SK-N-SH (cell line): ENCODE data around the gene ACSL3. TPM values are rescaled to one million over a fixed set of nuclear protein-coding genes. Genes with fewer than 3 reads are reported as not detected.

Experiments
- CTCF ChIA-PET: fragments of 300-600, 350-600 bp; formaldehyde crosslinking; extraction: SDS; loops from one replicate; lab custom pipeline; 2021; lab: Yijun Ruan, JAX
- POLR2A ChIA-PET: fragments of 350-600 bp; sonication (Branson Sonifier 250); formaldehyde crosslinking; extraction: SDS; loops from one replicate; lab custom pipeline; 2020; ENCODE audit warnings: antibody characterized with exemption, inconsistent platforms; lab: Yijun Ruan, JAX
- DNase-seq: peaks from one replicate; pipeline ENCODE4 v3.0.0; 2012
- H2AFZ ChIP-seq: fragments of 200-600 bp; sonication (generic); 2 replicates; pipeline ENCODE4 v1.8.1; 2016; ENCODE audit warnings: antibody characterized with exemption, mild to moderate bottlenecking, low read depth
- H3F3A ChIP-seq: fragments of 200-600 bp; sonication (generic); replicated peaks from 2 replicates; pipeline ENCODE3; 2016; ENCODE audit warnings: antibody characterized with exemption, mild to moderate bottlenecking; ENCODE audit not compliant: insufficient read depth
- H3K27ac ChIP-seq, 2 experiments: fragments of 200-500 bp in 1 of 2; fragments of 200-600 bp in 1 of 2; sonication (Bioruptor generic) in 1 of 2; sonication (generic), shearing (Covaris generic) in 1 of 2; 2 replicates each; pipeline versions ENCODE4 v1.5.1 to v1.6.1; 2014 to 2016; ENCODE audit warnings: low read depth in 2 of 2, inconsistent platforms in 1 of 2, low read length in 1 of 2, mild to moderate bottlenecking in 1 of 2, mixed read lengths in 1 of 2
- H3K27me3 ChIP-seq: fragments of 200-600 bp; sonication (generic), shearing (Covaris generic); 2 replicates; pipeline ENCODE4 v1.6.1; 2016; ENCODE audit warnings: mixed run types; ENCODE audit not compliant: insufficient read depth
- H3K36me3 ChIP-seq, 2 experiments: fragments of 200-500 bp in 1 of 2; fragments of 200-600 bp in 1 of 2; sonication (Bioruptor generic) in 1 of 2; sonication (generic) in 1 of 2; replicated peaks in 1 of 2; 2 replicates each; pipeline versions ENCODE3 to v1.5.1; 2014 to 2016; ENCODE audit warnings: low read length in 1 of 2, mild to moderate bottlenecking in 1 of 2; ENCODE audit not compliant: insufficient read depth in 2 of 2, control insufficient read depth in 1 of 2
- H3K4me1 ChIP-seq, 2 experiments: fragments of 200-500 bp in 1 of 2; fragments of 200-600 bp in 1 of 2; sonication (Bioruptor generic) in 1 of 2; sonication (generic), shearing (Covaris generic) in 1 of 2; 2 replicates each; pipeline versions ENCODE4 v1.5.1 to v1.6.1; 2014 to 2016; ENCODE audit warnings: low read depth in 1 of 2, low read length in 1 of 2, mixed run types in 1 of 2; ENCODE audit not compliant: insufficient read depth in 2 of 2, control insufficient read depth in 1 of 2
- H3K4me2 ChIP-seq: fragments of 200-600 bp; sonication (generic), shearing (Covaris generic); 2 replicates; pipeline ENCODE4 v1.6.1; 2017; ENCODE audit warnings: mixed run types
- H3K4me3 ChIP-seq, 2 experiments: fragments of 200-500 bp in 1 of 2; fragments of 200-600 bp in 1 of 2; sonication (Bioruptor generic) in 1 of 2; sonication (generic), shearing (Covaris generic) in 1 of 2; 2 replicates each; pipeline versions ENCODE4 v1.5.1 to v1.8.1; 2014 to 2016; ENCODE audit warnings: low read depth in 2 of 2, inconsistent platforms in 1 of 2, low read length in 1 of 2, mild to moderate bottlenecking in 1 of 2, mixed read lengths in 1 of 2, moderate library complexity in 1 of 2
- H3K79me2 ChIP-seq: fragments of 200-600 bp; sonication (generic); 2 replicates; pipeline ENCODE4 v1.8.1; 2017; ENCODE audit warnings: mild to moderate bottlenecking; ENCODE audit not compliant: insufficient read depth
- H3K9ac ChIP-seq: fragments of 200-600 bp; sonication (generic); 2 replicates; pipeline ENCODE4 v1.6.1; 2017; ENCODE audit warnings: mixed run types
- H3K9me2 ChIP-seq: fragments of 200-600 bp; sonication (generic); 2 replicates; pipeline ENCODE4 v1.6.1; 2017; ENCODE audit warnings: mixed run types
- H3K9me3 ChIP-seq: fragments of 200-600 bp; sonication (generic); 2 replicates; pipeline ENCODE4 v1.6.1; 2017; ENCODE audit warnings: mixed run types, mild to moderate bottlenecking, moderate library complexity
- H4K20me1 ChIP-seq: fragments of 200-600 bp; sonication (generic); 2 replicates; pipeline ENCODE4 v1.6.1; 2017; ENCODE audit warnings: mild to moderate bottlenecking, mixed run types; ENCODE audit not compliant: insufficient read depth
- CHD2 ChIP-seq: fragments of 150-350 bp; IDR thresholded peaks from 2 replicates; pipeline ENCODE4 v1.6.1; 2018; ENCODE audit warnings: low read length; ENCODE audit not compliant: partially characterized antibody
- ELF1 ChIP-seq: IDR thresholded peaks from 2 replicates; pipeline ENCODE4 v1.4.0; 2012
- EP300 ChIP-seq, 2 experiments: IDR thresholded peaks; 2 replicates each; pipeline versions ENCODE4 v1.4.0 to v1.6.1; 2012; ENCODE audit warnings: borderline replicate concordance in 1 of 2, low read depth in 1 of 2, low read length in 1 of 2
- FOSL2 ChIP-seq: IDR thresholded peaks from 2 replicates; pipeline ENCODE4 v1.4.0; 2012; ENCODE audit warnings: low read depth, mild to moderate bottlenecking, moderate library complexity, borderline replicate concordance
- MAX ChIP-seq: IDR thresholded peaks from 2 replicates; pipeline ENCODE4 v1.4.0; 2012; ENCODE audit warnings: low read depth
- MEF2A ChIP-seq: IDR thresholded peaks from 2 replicates; pipeline ENCODE4 v1.4.0; 2012; ENCODE audit warnings: low read depth, borderline replicate concordance
- MXI1 ChIP-seq: IDR thresholded peaks from 2 replicates; pipeline ENCODE4 v1.6.1; 2012; ENCODE audit warnings: mild to moderate bottlenecking, low read depth, low read length, improper control_type of control experiment
- NFIC ChIP-seq: IDR thresholded peaks from 2 replicates; pipeline ENCODE4 v1.4.0; 2012; ENCODE audit warnings: borderline replicate concordance
- POLR2AphosphoS5 ChIP-seq: IDR thresholded peaks from 2 replicates; pipeline ENCODE4 v1.6.1; 2012; ENCODE audit warnings: low read depth, low read length
- RAD21 ChIP-seq: IDR thresholded peaks from 2 replicates; pipeline ENCODE4 v1.6.1; 2012; ENCODE audit warnings: mild to moderate bottlenecking, low read length
- REST ChIP-seq: IDR thresholded peaks from 2 replicates; pipeline ENCODE4 v1.6.1; 2012; ENCODE audit warnings: mild to moderate bottlenecking, low read depth, low read length, moderate library complexity
- RXRA ChIP-seq: IDR thresholded peaks from 2 replicates; pipeline ENCODE4 v1.4.0; 2012; ENCODE audit warnings: low read depth, mild to moderate bottlenecking, borderline replicate concordance
- SIN3A ChIP-seq: IDR thresholded peaks from 2 replicates; pipeline ENCODE4 v1.6.1; 2012; ENCODE audit warnings: low read depth, mild to moderate bottlenecking, low read length, moderate library complexity, borderline replicate concordance
- TEAD4 ChIP-seq: IDR thresholded peaks from 2 replicates; pipeline ENCODE4 v1.4.0; 2012; ENCODE audit warnings: mild to moderate bottlenecking, borderline replicate concordance; ENCODE audit not compliant: insufficient read depth
- WGBS: methylation state at CpG from one replicate; pipeline ENCODE4 v1.1.6; 2017; ENCODE audit warnings: low lambda C conversion rate; 5-methylcytosine and 5-hydroxymethylcytosine counted together
- polyA plus RNA-seq, 3 experiments: library from polyadenylated mRNA; depleted of rRNA; stranded (reverse); fragments of >200 nt; gene quantifications; 2 replicates each; pipeline ENCODE4 v1.2.3, GENCODE V29; 2012
- TF ChIP-seq, protein P1 (sequence below): IDR thresholded peaks from 2 replicates; pipeline ENCODE4; 2012

The ACSL3 gene
- polyA plus RNA-seq, 1 of the 3 experiments (the other 2 are of a cell fraction) = 15.7 TPM

GRCh38 chr2:222897898-222898297, 37.1 kb downstream of the ACSL3 start (continued):
- TF ChIP-seq REST (no peak), TEAD4 (no peak), MXI1 (no peak), SIN3A (no peak)

GRCh38 chr2:222899413-222900181, 38.8 kb downstream of the ACSL3 start:
- Histone ChIP-seq H2AFZ (no peak overlapping the region), H3K9me2 (no peaks in the 10 kb centered on the region), H3K79me2 (peaks cover 20% of the 10 kb centered on the region), H3F3A (peaks cover 14% of the 10 kb centered on the region), H3K9ac (no peak overlapping the region), H3K36me3 (peaks cover 0 to 4% of the 10 kb centered on the region in 2 experiments), H3K27ac (no peak overlapping the region), H3K4me1 (peaks cover 0 to 11% of the 10 kb centered on the region in 2 experiments; a peak in 1 of 4 replicates), H3K4me3 (no peak overlapping the region), H4K20me1 (no peaks in the 10 kb centered on the region), H3K27me3 (no peaks in the 10 kb centered on the region), H3K4me2 (no peak overlapping the region), H3K9me3 (no peaks in the 10 kb centered on the region)
- TF ChIP-seq, protein P1, sequence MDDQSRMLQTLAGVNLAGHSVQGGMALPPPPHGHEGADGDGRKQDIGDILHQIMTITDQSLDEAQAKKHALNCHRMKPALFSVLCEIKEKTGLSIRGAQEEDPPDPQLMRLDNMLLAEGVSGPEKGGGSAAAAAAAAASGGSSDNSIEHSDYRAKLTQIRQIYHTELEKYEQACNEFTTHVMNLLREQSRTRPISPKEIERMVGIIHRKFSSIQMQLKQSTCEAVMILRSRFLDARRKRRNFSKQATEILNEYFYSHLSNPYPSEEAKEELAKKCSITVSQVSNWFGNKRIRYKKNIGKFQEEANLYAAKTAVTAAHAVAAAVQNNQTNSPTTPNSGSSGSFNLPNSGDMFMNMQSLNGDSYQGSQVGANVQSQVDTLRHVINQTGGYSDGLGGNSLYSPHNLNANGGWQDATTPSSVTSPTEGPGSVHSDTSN = no peak
- TF ChIP-seq ELF1 (no peak), NFIC (no peak), MEF2A (no peak), MAX (no peak), CHD2 (no peak), FOSL2 (no peak), EP300 (IDR thresholded peaks at IDR 0.05; ENCODE audit: borderline replicate concordance in 1 of 2, low read depth in 1 of 2, low read length in 1 of 2) (no peak), POLR2AphosphoS5 (no peak), RXRA (no peak), REST (no peak), RAD21 (no peak)
- 90% methylated on average over 17 of the region's 17 CpGs for WGBS
- ChIA-PET POLR2A (no interaction called here), CTCF (interaction anchor here (0.8 to 5.7 kb wide), 7 partner anchors 14 to 898 kb away, joined by 3 to 54 read pairs (median 4); partner anchors contain the start of gene ACSL3)
- DNase-seq = no peak
